ENCODE data around the gene PRL. TPM values are rescaled to one million over a fixed set of nuclear protein-coding genes. Genes with fewer than 3 reads are reported as not detected.

The PRL gene
- total RNA-seq, 1 donor from 2014 or later, result not detected

DNA sequence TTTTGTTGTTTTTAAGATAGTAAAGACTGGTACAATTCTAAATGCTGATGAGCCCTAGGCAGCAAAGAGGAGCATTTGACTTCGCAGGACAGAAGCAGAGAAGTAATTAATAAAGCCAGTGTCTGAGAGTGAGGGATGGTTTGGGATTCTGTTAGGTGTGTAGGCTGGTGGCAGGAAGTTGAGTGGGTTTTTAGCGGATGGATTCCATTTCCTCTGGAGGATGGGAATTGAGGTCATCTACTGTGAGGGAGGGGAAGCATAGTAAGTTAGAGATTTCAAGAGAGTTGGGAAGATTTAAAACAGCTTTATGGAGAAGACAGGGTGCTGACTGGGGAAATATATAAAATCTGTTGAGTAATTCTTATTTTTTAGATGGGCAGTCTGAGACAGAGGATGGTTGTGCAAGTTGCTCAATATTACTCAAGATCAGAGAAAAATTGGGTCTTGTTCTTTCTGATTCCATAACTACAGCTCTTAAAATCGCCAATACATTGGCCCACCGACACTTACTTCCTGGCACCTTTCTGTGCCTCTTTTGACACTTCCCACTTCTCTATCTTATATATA is 48.8 kb downstream of the PRL start:
- peaks cover 8% of the 10 kb centered on the region for H3K36me3 Mint-ChIP-seq
- H3K4me3 Mint-ChIP-seq, result no peak overlapping the region
- no peaks in the 10 kb centered on the region for H3K27me3 Mint-ChIP-seq (ENCODE audit: low read depth)
- H3K9me3 Mint-ChIP-seq, result peaks cover 28% of the 10 kb centered on the region
- peaks cover 22% of the 10 kb centered on the region for H3K4me1 Mint-ChIP-seq
- TF ChIP-seq, protein P1, sequence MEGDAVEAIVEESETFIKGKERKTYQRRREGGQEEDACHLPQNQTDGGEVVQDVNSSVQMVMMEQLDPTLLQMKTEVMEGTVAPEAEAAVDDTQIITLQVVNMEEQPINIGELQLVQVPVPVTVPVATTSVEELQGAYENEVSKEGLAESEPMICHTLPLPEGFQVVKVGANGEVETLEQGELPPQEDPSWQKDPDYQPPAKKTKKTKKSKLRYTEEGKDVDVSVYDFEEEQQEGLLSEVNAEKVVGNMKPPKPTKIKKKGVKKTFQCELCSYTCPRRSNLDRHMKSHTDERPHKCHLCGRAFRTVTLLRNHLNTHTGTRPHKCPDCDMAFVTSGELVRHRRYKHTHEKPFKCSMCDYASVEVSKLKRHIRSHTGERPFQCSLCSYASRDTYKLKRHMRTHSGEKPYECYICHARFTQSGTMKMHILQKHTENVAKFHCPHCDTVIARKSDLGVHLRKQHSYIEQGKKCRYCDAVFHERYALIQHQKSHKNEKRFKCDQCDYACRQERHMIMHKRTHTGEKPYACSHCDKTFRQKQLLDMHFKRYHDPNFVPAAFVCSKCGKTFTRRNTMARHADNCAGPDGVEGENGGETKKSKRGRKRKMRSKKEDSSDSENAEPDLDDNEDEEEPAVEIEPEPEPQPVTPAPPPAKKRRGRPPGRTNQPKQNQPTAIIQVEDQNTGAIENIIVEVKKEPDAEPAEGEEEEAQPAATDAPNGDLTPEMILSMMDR (IDR thresholded peaks at IDR 0.05; ENCODE audit: unreplicated experiment), result no peak
- H3K27ac Mint-ChIP-seq, result no peak overlapping the region
- DNase-seq (ENCODE audit: low spot score in 2 of 2, unreplicated experiment in 2 of 2), result no peak

DNA sequence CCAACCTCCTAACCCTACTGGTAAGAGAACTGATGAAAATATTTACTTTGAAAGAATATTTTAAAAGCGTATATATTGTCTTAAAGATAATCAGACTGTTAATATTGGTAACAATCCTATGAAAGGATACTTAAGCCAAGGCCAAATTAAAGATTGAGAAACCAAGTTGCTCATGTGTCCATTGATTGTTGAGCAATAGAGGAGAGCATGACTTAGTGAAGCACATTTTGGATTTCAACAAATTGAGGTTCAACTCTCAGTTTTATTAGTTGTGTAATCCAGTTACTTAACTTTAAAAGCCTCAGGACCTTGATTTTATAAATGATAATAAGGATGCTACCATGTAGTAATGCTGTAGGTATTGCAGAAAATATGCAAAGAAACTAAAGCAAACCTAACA is 56.8 kb downstream of the PRL start:
- TF ChIP-seq, protein P1 (IDR thresholded peaks at IDR 0.05; ENCODE audit: unreplicated experiment), result no peak
- H3K9me3 Mint-ChIP-seq, result peaks cover 42% of the 10 kb centered on the region
- H3K36me3 Mint-ChIP-seq, result peaks cover 11% of the 10 kb centered on the region
- H3K27ac Mint-ChIP-seq, result no peak overlapping the region
- no peaks in the 10 kb centered on the region for H3K27me3 Mint-ChIP-seq (ENCODE audit: low read depth)
- H3K4me1 Mint-ChIP-seq, result peaks cover 9% of the 10 kb centered on the region
- H3K4me3 Mint-ChIP-seq, result no peak overlapping the region
- DNase-seq (ENCODE audit: low spot score in 2 of 2, unreplicated experiment in 2 of 2), result no peak

DNA sequence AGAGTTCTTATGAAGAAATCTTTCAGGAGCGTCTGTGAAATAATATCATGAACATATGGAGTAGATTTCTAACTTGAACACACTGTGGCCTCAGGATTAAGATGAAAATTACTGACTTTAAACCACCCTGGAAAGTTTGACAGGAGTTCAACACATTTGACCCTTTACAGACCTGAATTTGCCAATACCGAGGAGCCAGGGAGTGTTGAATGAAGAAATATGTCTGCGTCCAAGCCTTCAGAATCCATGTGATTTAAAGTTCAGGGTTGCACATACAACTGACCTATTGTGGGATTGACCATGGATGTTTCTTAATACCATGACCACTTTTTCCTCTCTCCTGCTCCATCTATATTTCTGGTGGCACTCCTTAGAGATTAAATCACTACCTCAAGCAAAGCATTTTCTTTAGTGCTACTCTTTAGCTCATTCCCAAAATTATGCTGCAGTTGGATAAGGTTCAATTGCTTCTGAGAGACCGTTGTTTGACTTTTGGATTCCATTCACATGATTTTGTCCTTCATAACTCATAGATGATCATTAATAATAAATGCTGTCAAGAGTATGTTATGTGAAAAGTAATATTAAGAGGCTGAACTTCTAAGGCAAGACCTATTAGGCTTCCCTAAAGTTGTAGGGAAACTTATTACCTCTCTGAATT is 57.4 kb downstream of the PRL start:
- no peak for DNase-seq (ENCODE audit: low spot score in 2 of 2, unreplicated experiment in 2 of 2)
- TF ChIP-seq, protein P1 (IDR thresholded peaks at IDR 0.05; ENCODE audit: unreplicated experiment), result no peak
- H3K27me3 Mint-ChIP-seq (ENCODE audit: low read depth), result no peaks in the 10 kb centered on the region
- H3K9me3 Mint-ChIP-seq, result peaks cover 46% of the 10 kb centered on the region
- peaks cover 11% of the 10 kb centered on the region for H3K36me3 Mint-ChIP-seq
- H3K4me3 Mint-ChIP-seq, result no peak overlapping the region
- no peak overlapping the region for H3K27ac Mint-ChIP-seq
- peaks cover 9% of the 10 kb centered on the region for H3K4me1 Mint-ChIP-seq

DNA sequence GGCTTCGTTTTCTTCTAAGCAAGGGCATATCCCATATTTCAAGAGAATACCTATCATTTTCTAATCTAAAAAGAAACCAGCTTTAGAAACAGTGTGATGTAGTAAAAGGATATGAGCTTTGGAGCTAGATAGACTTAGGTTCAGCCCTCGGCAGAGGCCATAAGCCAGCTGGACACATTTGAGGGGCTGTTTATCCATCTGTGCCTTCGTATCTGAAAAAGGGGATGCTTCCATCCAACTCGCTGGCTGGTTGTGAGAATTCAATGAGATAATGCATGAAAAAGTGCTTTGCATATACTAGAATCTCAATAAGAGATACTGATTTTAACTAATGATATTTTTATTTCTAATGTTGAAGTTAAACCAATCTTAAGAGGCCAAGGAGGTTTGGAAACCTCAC is 58.0 kb downstream of the PRL start:
- Mint-ChIP-seq H3K27ac (no peak overlapping the region), H3K36me3 (peaks cover 10% of the 10 kb centered on the region), H3K4me3 (no peak overlapping the region), H3K4me1 (peaks cover 9% of the 10 kb centered on the region), H3K9me3 (peaks cover 43% of the 10 kb centered on the region), H3K27me3 (ENCODE audit: low read depth) (no peaks in the 10 kb centered on the region)
- DNase-seq (ENCODE audit: low spot score in 2 of 2, unreplicated experiment in 2 of 2), result no peak
- TF ChIP-seq, protein P1 (IDR thresholded peaks at IDR 0.05; ENCODE audit: unreplicated experiment), result no peak

DNA sequence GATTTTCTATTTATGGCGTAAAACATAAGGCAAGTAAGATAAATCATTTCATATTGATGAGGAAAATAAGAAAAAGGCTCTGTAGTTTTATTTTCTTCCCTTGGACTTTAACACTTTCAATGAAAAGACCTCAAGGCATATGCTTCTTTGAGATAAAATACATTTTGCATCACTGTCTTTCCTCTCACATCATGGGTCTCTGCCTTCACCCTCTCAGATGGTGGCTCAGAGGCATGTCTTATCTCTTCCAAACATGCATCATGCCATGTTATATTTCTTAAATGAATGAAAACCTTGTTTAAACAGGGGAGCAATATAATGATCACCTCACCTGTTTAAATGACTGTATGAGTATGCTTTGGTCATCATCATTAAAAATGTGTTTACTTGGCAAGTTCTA is 59.3 kb downstream of the PRL start:
- TF ChIP-seq, protein P1 (IDR thresholded peaks at IDR 0.05; ENCODE audit: unreplicated experiment), result no peak
- Mint-ChIP-seq H3K9me3 (peaks cover 36% of the 10 kb centered on the region), H3K27me3 (ENCODE audit: low read depth) (no peaks in the 10 kb centered on the region), H3K4me1 (peaks cover 9% of the 10 kb centered on the region), H3K4me3 (no peak overlapping the region), H3K36me3 (no peaks in the 10 kb centered on the region), H3K27ac (no peak overlapping the region)
- DNase-seq (ENCODE audit: low spot score in 2 of 2, unreplicated experiment in 2 of 2), result no peak

Measured in mesothelial cell of epicardium (in vitro differentiated cells).